WTC11 (cell line): Measurements from ENCODE around the gene RWDD3. TPM values are rescaled to one million over a fixed set of nuclear protein-coding genes. Genes with fewer than 3 reads are reported as not detected.

Experiments used
- ATAC-seq: fragments of 200-7000 bp; cut with Tn5 transposase; 2 replicates; pipeline ENCODE4 v1.10.0; 2021; ENCODE audit warnings: mild to moderate bottlenecking, moderate library complexity
- CTCF ChIA-PET: fragments of 300-600 bp; sonication (Branson Sonifier 250); formaldehyde crosslinking; loops from one replicate; lab custom pipeline; 2021; ENCODE audit warnings: antibody characterized with exemption; lab: Charles Lee
- POLR2A ChIA-PET: fragments of 350-600 bp; sonication (Branson Sonifier 250); formaldehyde crosslinking; loops from one replicate; lab custom pipeline; 2021; ENCODE audit warnings: antibody characterized with exemption; lab: Charles Lee
- DNase-seq: peaks from one replicate; pipeline ENCODE4 v3.0.0; 2021; ENCODE audit warnings: low spot score
- H3K27ac Mint-ChIP-seq: 2 replicates; pipeline ENCODE4 v1.8.0; 2021; ENCODE audit warnings: mixed read lengths
- H3K27me3 Mint-ChIP-seq: 2 replicates; pipeline ENCODE4 v1.8.0; 2021; ENCODE audit warnings: low read depth, mild to moderate bottlenecking, moderate library complexity, mixed read lengths
- H3K36me3 Mint-ChIP-seq: 2 replicates; pipeline ENCODE4 v1.8.0; 2021; ENCODE audit warnings: mixed read lengths
- H3K4me1 Mint-ChIP-seq: 2 replicates; pipeline ENCODE4 v1.8.0; 2022; ENCODE audit warnings: mixed read lengths
- H3K4me3 Mint-ChIP-seq: 2 replicates; pipeline ENCODE4 v1.8.0; 2021; ENCODE audit warnings: mild to moderate bottlenecking, moderate library complexity, mixed read lengths
- H3K9me3 Mint-ChIP-seq: 2 replicates; pipeline ENCODE4 v1.8.0; 2021; ENCODE audit warnings: mixed read lengths
- CBFB ChIP-seq: sonication (generic); formaldehyde crosslinking; IDR thresholded peaks from 2 replicates; pipeline ENCODE4 v1.8.1; 2022; ENCODE audit warnings: mild to moderate bottlenecking, low read depth, missing genetic modification reagents
- CDX4 ChIP-seq: fragments of 250-450 bp; sonication (Bioruptor Pico); IDR thresholded peaks from 2 replicates; pipeline ENCODE4 v1.9.0; 2021; ENCODE audit warnings: moderate library complexity, mild to moderate bottlenecking, inconsistent platforms, borderline replicate concordance
- CREB1 ChIP-seq: sonication (generic); formaldehyde crosslinking; IDR thresholded peaks from 2 replicates; pipeline ENCODE4 v1.8.0; 2023; ENCODE audit warnings: mild to moderate bottlenecking, missing genetic modification reagents
- CTCF ChIP-seq: fragments of 200-600 bp; IDR thresholded peaks from 2 replicates; pipeline ENCODE4 v1.8.0; 2022; ENCODE audit warnings: antibody characterized with exemption
- E2F5 ChIP-seq: sonication (generic); formaldehyde crosslinking; IDR thresholded peaks from 2 replicates; pipeline ENCODE4 v1.8.1; 2022; ENCODE audit warnings: mild to moderate bottlenecking, moderate library complexity, missing genetic modification reagents
- ELF4 ChIP-seq: sonication (generic); formaldehyde crosslinking; IDR thresholded peaks from 2 replicates; pipeline ENCODE4 v1.8.1; 2022; ENCODE audit warnings: low read depth, mild to moderate bottlenecking, moderate library complexity, missing genetic modification reagents
- ESRRA ChIP-seq: sonication (generic); formaldehyde crosslinking; IDR thresholded peaks from 2 replicates; pipeline ENCODE4 v1.8.1; 2022; ENCODE audit warnings: mild to moderate bottlenecking, missing genetic modification reagents, borderline replicate concordance
- GABPB1 ChIP-seq: sonication (generic); formaldehyde crosslinking; IDR thresholded peaks from 2 replicates; pipeline ENCODE4 v1.8.1; 2023; ENCODE audit warnings: mild to moderate bottlenecking, missing genetic modification reagents
- HMGXB4 ChIP-seq: sonication (generic); formaldehyde crosslinking; IDR thresholded peaks from 2 replicates; pipeline ENCODE4 v1.8.1; 2023; ENCODE audit warnings: mild to moderate bottlenecking, moderate library complexity, missing genetic modification reagents
- KAT7 ChIP-seq: sonication (generic); formaldehyde crosslinking; IDR thresholded peaks from 2 replicates; pipeline ENCODE4 v1.8.1; 2023; ENCODE audit warnings: missing genetic modification reagents, mild to moderate bottlenecking, borderline replicate concordance
- MXD4 ChIP-seq: fragments of 250-450 bp; sonication (Bioruptor Pico); IDR thresholded peaks from 2 replicates; pipeline ENCODE4 v1.8.0; 2021; ENCODE audit warnings: mild to moderate bottlenecking, moderate library complexity, borderline replicate concordance
- NR2C2 ChIP-seq: sonication (generic); formaldehyde crosslinking; IDR thresholded peaks from 2 replicates; pipeline ENCODE4 v1.8.0; 2022; ENCODE audit warnings: mild to moderate bottlenecking, missing genetic modification reagents
- RELA ChIP-seq: sonication (generic); formaldehyde crosslinking; IDR thresholded peaks from 2 replicates; pipeline ENCODE4 v1.8.1; 2022; ENCODE audit warnings: missing genetic modification reagents, mild to moderate bottlenecking, borderline replicate concordance
- TCF7 ChIP-seq: sonication (generic); formaldehyde crosslinking; IDR thresholded peaks from 2 replicates; pipeline ENCODE4 v1.8.0; 2022; ENCODE audit warnings: mild to moderate bottlenecking, low read depth, missing genetic modification reagents, moderate library complexity
- TEAD1 ChIP-seq: sonication (generic); formaldehyde crosslinking; IDR thresholded peaks from 2 replicates; pipeline ENCODE4 v1.8.0; 2022; ENCODE audit warnings: mild to moderate bottlenecking, missing genetic modification reagents
- TEAD4 ChIP-seq: sonication (generic); formaldehyde crosslinking; IDR thresholded peaks from 2 replicates; pipeline ENCODE4 v1.8.0; 2022; ENCODE audit warnings: mild to moderate bottlenecking, missing genetic modification reagents
- ZBTB21 ChIP-seq: sonication (generic); formaldehyde crosslinking; IDR thresholded peaks from 2 replicates; pipeline ENCODE4 v1.8.1; 2023; ENCODE audit warnings: mild to moderate bottlenecking, missing genetic modification reagents, borderline replicate concordance
- ZNF423 ChIP-seq: fragments of 250-450 bp; sonication (Bioruptor Pico); IDR thresholded peaks from 2 replicates; pipeline ENCODE4 v2.1.2; 2022; ENCODE audit warnings: mild to moderate bottlenecking, moderate library complexity
- total RNA-seq: library from RNA; stranded (reverse); gene quantifications from 3 replicates; pipeline ENCODE4 v1.2.3, GENCODE V29; 2021

Gene RWDD3
- total RNA-seq, 1 experiment from 2014 or later = 13.9 TPM

- TF ChIP-seq HMGXB4 (CRISPR knock-in tag) = no peak
- no peak for TF ChIP-seq ELF4
- TF ChIP-seq TCF7 (CRISPR knock-in tag) = no peak
- no peak for TF ChIP-seq TEAD1
- no peak for TF ChIP-seq TEAD4
- TF ChIP-seq MXD4 (CRISPR knock-in tag) = no peak
- TF ChIP-seq KAT7 (CRISPR knock-in tag) = no peak
- no peak for TF ChIP-seq CBFB (CRISPR knock-in tag)
- no peak for TF ChIP-seq ESRRA (CRISPR knock-in tag)
- TF ChIP-seq GABPB1 (CRISPR knock-in tag) = no peak
- TF ChIP-seq RELA (CRISPR knock-in tag) = no peak
- no peak for TF ChIP-seq NR2C2 (CRISPR knock-in tag)
- no peak for TF ChIP-seq ZNF423 (CRISPR knock-in tag)
- TF ChIP-seq, all 79 proteins: peak for 0
- H3K36me3 Mint-ChIP-seq = no peaks in the 10 kb centered on the region
- no peaks in the 10 kb centered on the region for H3K27me3 Mint-ChIP-seq
- H3K4me1 Mint-ChIP-seq = peaks cover 19% of the 10 kb centered on the region
- ChIA-PET CTCF (no interaction called here), POLR2A (no interaction called here)
- no peak for ATAC-seq
- no peak for DNase-seq
- no peak overlapping the region for H3K27ac Mint-ChIP-seq
- no peaks in the 10 kb centered on the region for H3K9me3 Mint-ChIP-seq
- no peak overlapping the region for H3K4me3 Mint-ChIP-seq
Measured at GRCh38 chr1:95278173-95279006, 44.4 kb downstream of the RWDD3 start.

- TF ChIP-seq TCF7 (CRISPR knock-in tag) (no peak), E2F5 (CRISPR knock-in tag) (no peak), ZBTB21 (no peak), CDX4 (no peak), CREB1 (CRISPR knock-in tag) (no peak), CTCF (no peak)
- ChIA-PET POLR2A (no interaction called here), CTCF (interaction anchor here (1.8 kb wide), 1 partner anchor 48 kb away, joined by 9 read pairs; the partner anchor contains the start of gene RWDD3)
- Mint-ChIP-seq H3K4me3 (no peak overlapping the region), H3K4me1 (peaks cover 25% of the 10 kb centered on the region), H3K9me3 (no peaks in the 10 kb centered on the region), H3K27ac (no peak overlapping the region), H3K36me3 (no peaks in the 10 kb centered on the region), H3K27me3 (no peaks in the 10 kb centered on the region)
- DNase-seq (no peak), ATAC-seq (no peak)
Measured at GRCh38 chr1:95281781-95282517, 47.9 kb downstream of the RWDD3 start.
